Inflammatory macrophage treated with lipopolysaccharide for 4 hours (primary cell): Measurements from ENCODE around the gene EMP1.

Experiments used
- DNase-seq: peaks from one replicate; pipeline ENCODE4 v3.0.0-alpha.2; 2020

Gene EMP1

DNA sequence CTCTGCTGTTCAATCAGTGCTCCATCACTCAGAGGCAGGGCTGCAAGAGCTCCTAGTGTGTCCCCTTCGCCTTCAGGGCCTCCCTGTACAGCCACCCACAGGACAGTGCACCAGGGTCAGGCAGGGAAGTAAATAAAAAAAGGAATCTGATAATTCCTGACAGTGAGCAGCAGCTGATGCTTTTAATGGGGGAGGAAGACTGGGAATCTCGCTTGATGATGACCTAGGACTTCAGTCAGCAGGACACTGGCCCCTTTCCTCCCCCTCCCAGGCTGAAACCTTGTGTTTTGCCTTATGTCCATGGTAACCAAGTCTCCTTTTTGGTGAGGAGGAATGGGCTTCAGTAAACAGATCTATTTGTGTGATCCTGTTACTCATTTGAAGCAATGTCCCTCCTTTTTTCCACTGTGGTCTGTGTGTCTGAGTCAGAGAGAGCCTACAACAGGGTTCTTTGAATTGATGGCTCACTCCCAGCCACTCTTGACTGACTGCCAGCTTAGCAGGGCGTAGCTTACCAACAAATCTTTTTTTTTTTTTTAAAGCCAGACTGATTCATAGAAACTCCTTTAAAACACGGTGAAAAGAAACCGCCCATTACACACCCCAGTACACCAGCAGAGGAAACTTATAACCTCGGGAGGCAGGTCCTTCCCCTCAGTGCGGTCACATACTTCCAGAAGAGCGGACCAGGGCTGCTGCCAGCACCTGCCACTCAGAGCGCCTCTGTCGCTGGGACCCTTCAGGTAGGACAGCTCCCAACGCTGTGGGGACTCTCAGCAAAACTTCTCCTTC, at the start of gene EMP1:
Gene EMP1 (plus strand): TSS at position 597 of the 792 bp plus-strand sequence. CDS start 14,785 bp downstream, outside the sequence.
- peak; percentile 94 for DNase-seq

DNA sequence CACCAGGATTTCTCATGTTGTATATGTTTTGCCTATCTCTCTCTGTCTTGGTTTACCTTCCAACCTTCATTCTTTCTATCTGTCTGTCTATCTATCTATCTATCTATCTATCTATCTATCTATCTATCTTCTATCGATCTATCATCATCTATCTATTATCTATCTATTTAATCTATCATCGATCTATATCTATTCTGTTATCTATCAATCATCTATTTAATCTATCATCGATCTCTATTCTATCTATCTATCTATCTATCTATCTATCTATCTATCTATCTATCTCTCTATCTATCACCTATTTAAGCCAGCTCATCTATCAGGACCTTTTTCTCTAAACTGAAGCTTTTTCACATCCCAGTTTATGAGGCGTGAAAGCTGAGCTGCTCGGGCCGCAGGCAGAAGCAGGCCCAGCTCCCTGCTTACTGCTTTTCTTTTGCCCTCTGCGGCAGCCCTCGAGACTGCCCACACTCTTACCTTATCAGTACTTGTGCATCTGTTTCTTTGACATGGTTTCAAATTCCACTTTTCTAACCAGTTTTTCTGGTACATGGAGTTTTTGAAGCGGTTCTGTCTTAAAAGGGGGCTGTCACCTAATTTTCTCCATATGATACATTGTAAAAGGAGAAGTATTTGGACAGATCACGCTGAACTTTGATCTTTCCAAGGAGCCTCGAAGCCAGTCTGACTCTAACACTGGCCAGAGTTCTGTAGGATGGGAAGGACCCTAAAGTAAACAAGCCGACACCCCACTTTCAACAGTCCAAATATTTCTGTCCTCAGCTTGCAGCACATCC, 48.6 kb upstream of the EMP1 start:
- DNase-seq = no peak

DNA sequence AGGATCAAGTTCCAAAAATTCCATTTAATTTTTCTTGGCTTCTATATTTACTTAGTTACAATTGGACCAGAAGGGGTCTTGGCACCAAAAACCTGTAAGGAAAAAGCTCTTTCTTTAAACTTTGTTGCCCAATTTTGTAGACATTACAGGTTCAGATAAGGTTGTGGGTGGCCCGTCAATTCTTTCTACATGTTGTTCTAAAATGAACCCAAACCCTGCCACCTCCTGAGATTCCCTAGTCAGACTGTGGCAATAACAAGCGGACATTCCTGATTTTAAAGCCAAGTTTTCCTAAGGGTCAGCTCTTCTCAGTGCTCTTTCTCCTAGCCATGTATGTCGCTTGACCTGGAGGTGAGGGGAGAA, 48.1 kb upstream of the EMP1 start:
- no peak for DNase-seq

DNA sequence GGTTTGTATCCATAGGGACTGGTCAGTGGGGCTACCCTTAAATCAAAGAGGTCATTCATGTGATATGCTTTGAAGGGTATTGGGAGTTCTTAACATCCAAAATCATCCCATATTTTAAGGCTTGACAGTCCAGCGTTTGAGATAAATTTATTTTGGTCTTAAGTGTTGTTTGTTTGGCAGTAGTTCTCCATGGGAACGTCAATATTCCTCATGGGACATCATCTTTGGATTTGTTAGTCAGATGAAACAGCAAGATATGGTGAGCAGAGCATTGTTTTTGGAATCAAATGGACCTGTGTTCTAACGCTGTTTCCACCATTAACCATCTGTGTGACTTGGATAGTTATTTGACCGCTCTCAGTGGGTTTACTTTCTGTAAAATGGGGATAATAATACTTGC, 47.1 kb upstream of the EMP1 start:
- no peak for DNase-seq

DNA sequence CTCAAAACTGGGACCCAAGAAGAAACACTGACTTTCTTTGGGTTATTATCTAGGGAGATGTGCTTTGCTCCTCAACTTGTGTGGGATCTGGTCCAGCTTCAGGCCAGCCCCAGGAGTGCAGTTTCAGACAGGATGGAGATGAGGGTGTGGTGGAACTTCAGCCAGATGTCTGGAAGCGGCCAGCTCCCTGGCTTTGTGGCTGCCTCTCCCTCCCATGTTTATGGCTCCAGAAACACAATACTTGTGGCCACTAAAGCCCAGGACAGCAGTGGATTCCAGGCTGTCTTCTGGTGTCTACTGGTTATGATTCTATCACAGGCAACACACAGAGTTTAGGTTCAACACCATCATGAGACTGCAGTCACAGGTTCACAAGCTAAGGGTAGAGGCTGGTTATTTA, 44.2 kb upstream of the EMP1 start:
- no peak for DNase-seq

- DNase-seq = peak; percentile 43
Measured at GRCh38 chr12:13152756-13153155, 43.8 kb upstream of the EMP1 start.

GRCh38 chr12:13153180-13153579, 43.3 kb upstream of the EMP1 start:
- no peak for DNase-seq

GRCh38 chr12:13154027-13154538, 42.4 kb upstream of the EMP1 start:
- DNase-seq = peak; percentile 95

DNA sequence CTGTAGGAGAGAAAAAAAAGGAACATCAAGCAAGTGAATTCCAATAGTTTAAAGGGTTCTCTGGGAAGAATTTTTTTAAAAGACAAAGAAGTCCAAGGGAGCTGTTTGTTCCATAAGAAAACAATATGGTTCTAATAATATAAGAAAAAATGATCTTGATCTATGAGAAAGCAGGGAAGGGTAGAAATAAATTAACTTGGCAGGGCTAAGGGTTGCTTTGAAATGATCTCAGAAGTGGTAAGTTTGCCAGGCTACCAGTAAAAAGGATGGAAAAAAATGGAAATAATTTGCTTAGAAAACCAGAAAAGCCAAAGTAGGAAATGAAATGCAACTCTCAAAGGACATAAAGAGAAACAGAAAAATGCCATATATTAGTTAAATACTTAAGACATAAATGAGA, 41.7 kb upstream of the EMP1 start:
- no peak for DNase-seq

- DNase-seq = peak; percentile 28
Measured at GRCh38 chr12:13156277-13156676, 40.2 kb upstream of the EMP1 start.

- DNase-seq = no peak
Measured at GRCh38 chr12:13161172-13161571, 35.4 kb upstream of the EMP1 start.

GRCh38 chr12:13162904-13163303, 33.6 kb upstream of the EMP1 start:
- no peak for DNase-seq

GRCh38 chr12:13163868-13164635, 32.5 kb upstream of the EMP1 start:
- DNase-seq = no peak

GRCh38 chr12:13164921-13165616, 31.5 kb upstream of the EMP1 start:
- DNase-seq = no peak

DNA sequence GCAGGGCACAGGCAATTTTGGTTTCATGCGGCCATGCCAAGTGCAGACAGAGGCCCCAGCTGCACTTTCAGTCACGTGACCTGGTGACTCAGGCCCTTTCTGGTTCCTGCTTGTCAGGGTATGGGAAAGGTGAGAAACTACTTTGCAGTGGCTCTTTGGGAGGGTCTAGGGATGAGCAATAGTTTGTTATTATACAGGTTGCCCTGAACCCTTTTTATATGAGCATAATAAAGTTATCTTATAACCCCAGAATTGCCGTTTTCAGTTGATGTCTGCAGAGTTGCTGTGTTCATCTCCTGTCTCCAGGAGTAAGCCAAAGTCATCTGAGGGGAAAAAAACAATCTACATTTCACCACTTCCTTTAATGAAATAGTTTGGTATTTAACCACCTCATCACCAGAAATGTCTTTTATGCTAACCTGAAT, 30.9 kb upstream of the EMP1 start:
- peak; percentile 72 for DNase-seq

GRCh38 chr12:13167226-13167625, 29.3 kb upstream of the EMP1 start:
- no peak for DNase-seq

GRCh38 chr12:13167906-13168305, 28.6 kb upstream of the EMP1 start:
- DNase-seq = no peak

DNA sequence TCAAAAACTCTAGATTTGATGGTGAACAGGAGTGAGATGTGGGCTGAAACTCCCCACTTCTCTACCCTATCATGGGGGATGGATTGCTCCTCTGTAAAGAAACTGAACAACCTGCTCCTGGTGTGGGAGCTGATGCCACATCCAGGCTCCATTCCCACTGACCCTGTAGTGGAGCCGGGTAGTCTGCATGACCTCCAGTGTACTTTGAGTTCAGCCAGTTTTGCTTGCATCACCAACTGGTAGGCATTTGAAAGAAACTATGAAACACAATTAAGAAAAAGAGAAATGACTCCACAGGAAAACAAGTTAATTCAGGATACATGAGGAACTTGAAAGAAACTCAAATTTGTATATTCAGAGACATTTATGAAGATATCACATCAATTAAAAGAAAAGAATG, 27.3 kb upstream of the EMP1 start:
- peak; percentile 54 for DNase-seq

GRCh38 chr12:13170892-13171490, 25.5 kb upstream of the EMP1 start:
- no peak for DNase-seq

GRCh38 chr12:13171921-13172859, 24.3 kb upstream of the EMP1 start:
- DNase-seq = no peak
